ENCODE data around the gene TRIM44. TPM values are rescaled to one million over a fixed set of nuclear protein-coding genes. Genes with fewer than 3 reads are reported as not detected.

Gene TRIM44
- total RNA-seq, 1 donor from 2014 or later, result 53.3 TPM

DNA sequence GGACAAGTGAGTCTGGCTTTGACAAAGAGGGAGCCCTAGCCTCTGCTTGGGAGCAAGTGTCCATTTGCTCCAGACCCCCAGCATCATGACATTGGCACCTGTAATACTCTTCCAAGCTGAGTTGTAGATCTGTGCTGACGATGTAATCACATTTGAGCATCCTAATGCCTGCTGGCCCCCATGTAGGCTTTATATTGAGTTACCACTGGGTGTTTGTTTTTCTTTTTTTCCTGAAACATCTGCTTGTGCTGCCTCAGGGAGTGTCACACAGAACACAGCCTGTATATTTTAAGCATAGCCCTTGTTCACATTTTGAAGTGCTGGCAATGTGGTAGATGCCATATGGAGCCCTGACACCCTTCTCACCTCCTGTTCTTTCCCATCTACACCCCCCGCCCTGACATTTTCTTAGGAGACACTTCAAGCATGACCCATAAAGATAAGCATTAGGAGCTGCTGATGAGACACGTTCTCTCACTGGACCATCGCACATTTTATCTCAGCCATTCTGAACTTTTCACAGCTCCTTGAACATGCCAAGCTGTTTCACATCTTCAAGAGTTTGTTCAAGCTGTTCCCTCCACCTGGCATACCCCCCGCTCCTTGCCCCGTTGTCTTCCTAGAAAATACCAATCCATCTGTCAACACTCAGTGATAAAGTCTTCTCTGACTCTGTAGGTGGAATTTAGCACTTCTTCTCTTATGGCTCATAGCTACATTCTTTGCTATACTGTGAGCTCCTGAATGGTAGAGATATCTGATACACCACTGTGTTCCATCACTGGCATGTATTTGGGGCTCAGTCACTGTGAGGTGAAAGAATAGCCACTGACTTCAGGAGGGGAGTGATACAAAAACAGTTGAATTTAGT is 128.7 kb downstream of the TRIM44 start:
- DNase-seq, result no peak
- Mint-ChIP-seq H3K4me1 (ENCODE audit: low read depth, unreplicated experiment) (peaks cover 55% of the 10 kb centered on the region), H3K4me3 (ENCODE audit: unreplicated experiment) (peak overlapping the region; percentile 12), H3K27ac (ENCODE audit: unreplicated experiment) (peak overlapping the region; percentile 78), H3K27me3 (ENCODE audit: unreplicated experiment) (peaks cover 5% of the 10 kb centered on the region), H3K9me3 (ENCODE audit: unreplicated experiment) (peaks cover 11% of the 10 kb centered on the region), H3K36me3 (ENCODE audit: unreplicated experiment) (no peaks in the 10 kb centered on the region)
- TF ChIP-seq, protein P1, sequence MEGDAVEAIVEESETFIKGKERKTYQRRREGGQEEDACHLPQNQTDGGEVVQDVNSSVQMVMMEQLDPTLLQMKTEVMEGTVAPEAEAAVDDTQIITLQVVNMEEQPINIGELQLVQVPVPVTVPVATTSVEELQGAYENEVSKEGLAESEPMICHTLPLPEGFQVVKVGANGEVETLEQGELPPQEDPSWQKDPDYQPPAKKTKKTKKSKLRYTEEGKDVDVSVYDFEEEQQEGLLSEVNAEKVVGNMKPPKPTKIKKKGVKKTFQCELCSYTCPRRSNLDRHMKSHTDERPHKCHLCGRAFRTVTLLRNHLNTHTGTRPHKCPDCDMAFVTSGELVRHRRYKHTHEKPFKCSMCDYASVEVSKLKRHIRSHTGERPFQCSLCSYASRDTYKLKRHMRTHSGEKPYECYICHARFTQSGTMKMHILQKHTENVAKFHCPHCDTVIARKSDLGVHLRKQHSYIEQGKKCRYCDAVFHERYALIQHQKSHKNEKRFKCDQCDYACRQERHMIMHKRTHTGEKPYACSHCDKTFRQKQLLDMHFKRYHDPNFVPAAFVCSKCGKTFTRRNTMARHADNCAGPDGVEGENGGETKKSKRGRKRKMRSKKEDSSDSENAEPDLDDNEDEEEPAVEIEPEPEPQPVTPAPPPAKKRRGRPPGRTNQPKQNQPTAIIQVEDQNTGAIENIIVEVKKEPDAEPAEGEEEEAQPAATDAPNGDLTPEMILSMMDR (IDR thresholded peaks at IDR 0.05; ENCODE audit: partially characterized antibody, unreplicated experiment), result no peak

DNA sequence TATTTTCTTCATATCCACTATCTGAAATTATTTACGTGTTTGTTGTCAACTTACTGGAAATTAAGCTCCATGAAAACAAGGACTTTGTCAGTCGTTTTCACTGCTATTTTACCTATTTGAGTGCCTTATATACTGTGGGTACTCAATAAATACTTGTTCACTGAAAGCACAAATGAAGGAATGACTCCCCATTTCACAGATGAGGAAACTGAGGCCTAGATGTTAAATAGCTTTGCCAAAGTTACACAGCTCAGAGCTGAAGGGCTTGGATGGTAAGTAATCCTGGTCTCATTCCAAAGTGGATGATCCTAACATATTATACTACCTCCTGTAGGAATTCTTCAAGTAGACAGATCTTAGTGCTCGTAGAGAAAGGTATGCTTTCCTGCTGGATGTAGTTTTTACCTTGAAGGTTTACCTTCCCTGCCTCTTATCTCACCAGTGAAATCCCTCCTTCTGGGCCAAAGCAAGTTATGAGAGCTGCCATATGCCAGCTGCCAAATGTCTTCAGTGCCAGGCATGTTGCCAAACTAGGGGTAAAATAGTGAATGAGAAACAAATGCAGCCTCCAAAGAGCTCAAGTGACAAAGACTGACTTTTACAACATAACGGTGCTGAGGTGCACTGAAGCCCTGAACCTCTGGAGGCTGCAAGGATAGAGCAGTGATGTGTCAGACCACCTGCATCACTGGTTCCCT is 129.7 kb downstream of the TRIM44 start:
- TF ChIP-seq, protein P1 (IDR thresholded peaks at IDR 0.05; ENCODE audit: partially characterized antibody, unreplicated experiment), result no peak
- H3K4me1 Mint-ChIP-seq (ENCODE audit: low read depth, unreplicated experiment), result peaks cover 46% of the 10 kb centered on the region
- no peak overlapping the region for H3K4me3 Mint-ChIP-seq (ENCODE audit: unreplicated experiment)
- H3K36me3 Mint-ChIP-seq (ENCODE audit: unreplicated experiment), result no peaks in the 10 kb centered on the region
- H3K27ac Mint-ChIP-seq (ENCODE audit: unreplicated experiment), result peak overlapping the region; percentile 35
- peaks cover 11% of the 10 kb centered on the region for H3K9me3 Mint-ChIP-seq (ENCODE audit: unreplicated experiment)
- peaks cover 5% of the 10 kb centered on the region for H3K27me3 Mint-ChIP-seq (ENCODE audit: unreplicated experiment)
- DNase-seq, result no peak

DNA sequence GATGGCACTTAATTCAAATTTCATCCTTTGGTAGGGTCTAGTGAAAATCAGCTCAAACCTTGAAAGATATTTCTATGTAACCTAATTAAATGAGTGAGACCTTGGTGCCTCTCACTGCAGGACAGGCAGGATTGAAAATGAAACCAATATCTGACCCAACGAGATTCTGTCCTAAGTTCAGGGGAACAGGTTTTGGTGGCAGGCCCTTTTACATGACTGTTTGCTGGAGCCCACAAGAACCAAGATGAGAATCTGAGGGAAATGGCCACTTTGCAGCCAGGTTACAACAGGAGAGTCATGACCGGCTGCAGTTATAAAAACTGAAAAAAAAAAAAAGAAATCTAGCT is 130.2 kb downstream of the TRIM44 start:
- H3K27ac Mint-ChIP-seq (ENCODE audit: unreplicated experiment), result peak overlapping the region; percentile 29
- no peak for DNase-seq
- H3K4me3 Mint-ChIP-seq (ENCODE audit: unreplicated experiment), result no peak overlapping the region
- H3K27me3 Mint-ChIP-seq (ENCODE audit: unreplicated experiment), result peaks cover 5% of the 10 kb centered on the region
- peaks cover 47% of the 10 kb centered on the region for H3K4me1 Mint-ChIP-seq (ENCODE audit: low read depth, unreplicated experiment)
- peaks cover 14% of the 10 kb centered on the region for H3K9me3 Mint-ChIP-seq (ENCODE audit: unreplicated experiment)
- TF ChIP-seq, protein P1 (IDR thresholded peaks at IDR 0.05; ENCODE audit: partially characterized antibody, unreplicated experiment), result no peak
- H3K36me3 Mint-ChIP-seq (ENCODE audit: unreplicated experiment), result no peaks in the 10 kb centered on the region

DNA sequence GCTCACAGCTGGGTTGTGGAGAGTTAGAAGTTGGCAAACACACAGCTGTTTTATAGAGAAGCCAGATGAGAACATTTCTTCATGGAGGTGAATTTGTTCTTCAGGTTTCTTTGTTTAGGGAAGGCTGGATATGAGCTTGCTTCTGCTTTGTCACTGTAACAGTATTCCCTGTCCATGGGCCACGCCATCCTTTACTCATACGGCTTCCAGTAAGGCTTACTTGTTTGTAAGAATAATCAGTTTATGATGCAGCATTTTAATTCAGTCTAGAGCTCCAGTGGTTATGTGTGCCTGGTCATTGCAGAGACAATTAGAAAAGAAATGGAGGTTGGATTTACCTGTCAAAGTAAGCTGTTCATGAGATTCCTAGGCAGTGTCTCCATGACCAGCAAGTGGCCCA is 131.8 kb downstream of the TRIM44 start:
- H3K9me3 Mint-ChIP-seq (ENCODE audit: unreplicated experiment), result peaks cover 12% of the 10 kb centered on the region
- H3K4me1 Mint-ChIP-seq (ENCODE audit: low read depth, unreplicated experiment), result peaks cover 35% of the 10 kb centered on the region
- H3K36me3 Mint-ChIP-seq (ENCODE audit: unreplicated experiment), result no peaks in the 10 kb centered on the region
- TF ChIP-seq, protein P1 (IDR thresholded peaks at IDR 0.05; ENCODE audit: partially characterized antibody, unreplicated experiment), result no peak
- H3K27ac Mint-ChIP-seq (ENCODE audit: unreplicated experiment), result no peak overlapping the region
- DNase-seq, result no peak
- no peak overlapping the region for H3K4me3 Mint-ChIP-seq (ENCODE audit: unreplicated experiment)
- peaks cover 2% of the 10 kb centered on the region for H3K27me3 Mint-ChIP-seq (ENCODE audit: unreplicated experiment)

DNA sequence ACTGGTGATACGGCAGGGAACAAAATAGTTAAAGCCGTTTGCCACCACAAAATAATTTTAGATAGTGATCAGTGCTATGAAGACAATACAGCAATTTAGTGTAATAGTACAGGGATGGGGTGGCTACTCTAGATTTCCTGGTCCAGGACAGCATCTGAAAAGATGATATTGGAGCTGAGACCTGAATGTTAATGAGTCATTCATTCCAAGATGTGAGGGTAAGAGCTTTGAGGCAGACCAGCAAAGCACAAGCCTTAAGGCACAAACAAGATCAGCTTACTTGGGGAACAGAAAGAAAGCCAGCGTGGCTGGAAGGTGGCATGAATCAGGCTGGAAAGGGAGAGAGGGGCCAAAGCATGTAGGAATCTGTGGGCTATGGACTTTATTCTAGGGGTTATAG is 132.3 kb downstream of the TRIM44 start:
- Mint-ChIP-seq H3K4me1 (ENCODE audit: low read depth, unreplicated experiment) (peaks cover 32% of the 10 kb centered on the region), H3K36me3 (ENCODE audit: unreplicated experiment) (peaks cover under 1% of the 10 kb centered on the region), H3K27me3 (ENCODE audit: unreplicated experiment) (peaks cover 2% of the 10 kb centered on the region), H3K27ac (ENCODE audit: unreplicated experiment) (no peak overlapping the region), H3K4me3 (ENCODE audit: unreplicated experiment) (no peak overlapping the region), H3K9me3 (ENCODE audit: unreplicated experiment) (peaks cover 12% of the 10 kb centered on the region)
- DNase-seq, result no peak
- TF ChIP-seq, protein P1 (IDR thresholded peaks at IDR 0.05; ENCODE audit: partially characterized antibody, unreplicated experiment), result no peak

Data from glutamatergic neuron (in vitro differentiated cells).